Measurements from ENCODE around the gene ITSN2. TPM values are rescaled to one million over a fixed set of nuclear protein-coding genes. Genes with fewer than 3 reads are reported as not detected.

Gene ITSN2
- total and polyA plus RNA-seq, 4 donors: 10.1 to 32.4 (median 21.6) TPM

GRCh38 chr2:24385366-24385765 is 25.0 kb upstream of the ITSN2 start:
- Histone ChIP-seq H3K4me3 (ENCODE audit: low read depth in 1 of 3, low read length in 3 of 3) (no peak overlapping the region), H3K27ac (ENCODE audit: low read depth in 1 of 2, low read length in 2 of 2) (no peak overlapping the region), H3K27me3 (ENCODE audit: control insufficient read depth in 4 of 4, insufficient read depth in 4 of 4, low read length in 3 of 4) (no peaks in the 10 kb centered on the region), H3K9ac (ENCODE audit: low read depth in 1 of 2, low read length in 2 of 2) (no peak overlapping the region), H3K36me3 (ENCODE audit: control insufficient read depth in 4 of 4, insufficient read depth in 3 of 4, low read depth in 1 of 4, low read length in 3 of 4) (no peaks in the 10 kb centered on the region), H3K4me1 (ENCODE audit: control insufficient read depth in 4 of 4, insufficient read depth in 4 of 4, low read length in 3 of 4) (no peaks in the 10 kb centered on the region), H3K9me3 (ENCODE audit: control insufficient read depth in 4 of 4, low read length in 3 of 4) (no peaks in the 10 kb centered on the region)
- no peak for TF ChIP-seq TAF1 (conservative IDR thresholded peaks at IDR 0.05)
- no peak for TF ChIP-seq JUND (IDR thresholded peaks at IDR 0.05)
- TF ChIP-seq EGR1 (IDR thresholded peaks at IDR 0.05; ENCODE audit: low read depth in 2 of 2): no peak
- TF ChIP-seq NR2F2 (IDR thresholded peaks at IDR 0.05): no peak
- TF ChIP-seq FOXA2 (IDR thresholded peaks at IDR 0.05): no peak
- no peak for TF ChIP-seq RXRA (IDR thresholded peaks at IDR 0.05)
- DNase-seq (ENCODE audit: low spot score): no peak
- WGBS: 90% methylated on average over 2 of the region's 2 CpGs

DNA sequence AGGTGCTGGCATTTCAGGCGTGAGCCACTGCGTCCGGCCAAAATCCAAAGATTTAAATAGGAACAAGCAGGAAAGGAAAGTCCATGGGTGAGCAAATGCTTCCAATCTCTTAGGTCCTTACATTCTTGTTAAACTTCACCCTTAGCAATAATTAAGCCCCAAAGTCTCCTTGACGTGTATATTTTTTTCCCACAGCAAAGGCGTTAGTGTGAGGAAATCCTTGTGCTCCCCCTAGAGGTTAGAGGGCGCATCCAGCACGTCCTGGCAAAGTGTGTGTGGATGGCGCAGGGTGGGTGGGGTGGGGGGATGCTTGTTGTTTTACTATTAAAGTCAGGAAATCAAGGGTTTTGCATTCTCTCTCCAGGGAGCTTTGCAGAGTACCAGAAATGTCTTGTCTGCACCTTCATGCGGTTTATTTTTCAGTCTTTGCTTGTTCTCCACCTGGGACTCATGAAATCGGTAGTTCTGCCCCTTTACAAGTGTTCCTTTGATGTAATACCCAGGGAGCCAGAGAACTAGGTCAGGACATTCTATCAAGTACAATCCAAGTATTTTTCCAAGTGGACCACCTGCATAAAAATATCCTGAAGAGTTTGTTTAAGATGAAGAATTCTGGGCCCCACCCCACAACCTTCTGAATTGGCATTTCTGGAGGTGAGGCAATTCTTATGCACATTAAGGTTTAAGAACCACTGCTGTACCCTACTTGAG is 22.2 kb upstream of the ITSN2 start:
- Histone ChIP-seq H3K9ac (ENCODE audit: low read depth in 1 of 2, low read length in 2 of 2) (no peak overlapping the region), H3K27ac (ENCODE audit: low read depth in 1 of 2, low read length in 2 of 2) (no peak overlapping the region), H3K4me1 (ENCODE audit: control insufficient read depth in 4 of 4, insufficient read depth in 4 of 4, low read length in 3 of 4) (no peaks in the 10 kb centered on the region), H3K9me3 (ENCODE audit: control insufficient read depth in 4 of 4, low read length in 3 of 4) (no peaks in the 10 kb centered on the region), H3K27me3 (ENCODE audit: control insufficient read depth in 4 of 4, insufficient read depth in 4 of 4, low read length in 3 of 4) (no peaks in the 10 kb centered on the region), H3K36me3 (ENCODE audit: control insufficient read depth in 4 of 4, insufficient read depth in 3 of 4, low read depth in 1 of 4, low read length in 3 of 4) (no peaks in the 10 kb centered on the region), H3K4me3 (ENCODE audit: low read depth in 1 of 3, low read length in 3 of 3) (no peak overlapping the region)
- WGBS: 28% methylated on average over 10 of the region's 10 CpGs
- no peak for DNase-seq (ENCODE audit: low spot score)
- TF ChIP-seq FOXA2 (IDR thresholded peaks at IDR 0.05): no peak
- peak; percentile 74 to 88 for TF ChIP-seq RAD21 (IDR thresholded peaks at IDR 0.05)
- TF ChIP-seq CTCF (IDR thresholded peaks at IDR 0.05; ENCODE audit: low read depth, low read length, missing input control): peak; percentile 58

GRCh38 chr2:24380820-24381219 is 20.5 kb upstream of the ITSN2 start:
- Histone ChIP-seq H3K27me3 (ENCODE audit: control insufficient read depth in 4 of 4, insufficient read depth in 4 of 4, low read length in 3 of 4) (no peaks in the 10 kb centered on the region), H3K9ac (ENCODE audit: low read depth in 1 of 2, low read length in 2 of 2) (no peak overlapping the region), H3K36me3 (ENCODE audit: control insufficient read depth in 4 of 4, insufficient read depth in 3 of 4, low read depth in 1 of 4, low read length in 3 of 4) (no peaks in the 10 kb centered on the region), H3K4me3 (ENCODE audit: low read depth in 1 of 3, low read length in 3 of 3) (no peak overlapping the region), H3K9me3 (ENCODE audit: control insufficient read depth in 4 of 4, low read length in 3 of 4) (no peaks in the 10 kb centered on the region), H3K27ac (ENCODE audit: low read depth in 1 of 2, low read length in 2 of 2) (no peak overlapping the region), H3K4me1 (ENCODE audit: control insufficient read depth in 4 of 4, insufficient read depth in 4 of 4, low read length in 3 of 4) (no peaks in the 10 kb centered on the region)
- WGBS: 74% methylated on average over 2 of the region's 2 CpGs
- no peak for DNase-seq (ENCODE audit: low spot score)
- TF ChIP-seq SP1 (IDR thresholded peaks at IDR 0.05) (no peak), GABPA (IDR thresholded peaks at IDR 0.05 in 1 of 2, conservative IDR thresholded peaks at IDR 0.05 in 1 of 2) (no peak), RXRA (IDR thresholded peaks at IDR 0.05) (no peak), CTCF (IDR thresholded peaks at IDR 0.05; ENCODE audit: low read depth, low read length, missing input control) (no peak), TAF1 (conservative IDR thresholded peaks at IDR 0.05) (no peak), FOXA2 (IDR thresholded peaks at IDR 0.05) (no peak), NR2F2 (IDR thresholded peaks at IDR 0.05) (no peak), RAD21 (IDR thresholded peaks at IDR 0.05) (no peak)
